RWPE1 (cell line): ENCODE measurements around the gene MACC1.
A peak's percentile ranks its signal among the peaks of the same experiment; 100 is the strongest.

Source experiments
- CTCF ChIA-PET: fragments of 350-600 bp; sonication (Branson Sonifier 250); formaldehyde crosslinking; extraction: SDS; loops from one replicate; lab custom pipeline; 2021; lab: Yijun Ruan, JAX
- POLR2A ChIA-PET: fragments of 400-600 bp; formaldehyde crosslinking; extraction: SDS; loops from one replicate; lab custom pipeline; 2020; ENCODE audit warnings: antibody characterized with exemption; ENCODE audit not compliant: low non-redundant PET; lab: Yijun Ruan, JAX
- DNase-seq: peaks from one replicate; pipeline ENCODE4 v3.0.0; 2012; ENCODE audit warnings: low spot score
- H3K27ac ChIP-seq: fragments of 450-650 bp; 2 replicates; pipeline ENCODE4 v1.5.1; 2017
- CTCF ChIP-seq: fragments of 450-650 bp; conservative IDR thresholded peaks from 2 replicates; pipeline ENCODE4 v1.5.1; 2017; ENCODE audit warnings: low read depth, mild to moderate bottlenecking

Gene MACC1

DNA sequence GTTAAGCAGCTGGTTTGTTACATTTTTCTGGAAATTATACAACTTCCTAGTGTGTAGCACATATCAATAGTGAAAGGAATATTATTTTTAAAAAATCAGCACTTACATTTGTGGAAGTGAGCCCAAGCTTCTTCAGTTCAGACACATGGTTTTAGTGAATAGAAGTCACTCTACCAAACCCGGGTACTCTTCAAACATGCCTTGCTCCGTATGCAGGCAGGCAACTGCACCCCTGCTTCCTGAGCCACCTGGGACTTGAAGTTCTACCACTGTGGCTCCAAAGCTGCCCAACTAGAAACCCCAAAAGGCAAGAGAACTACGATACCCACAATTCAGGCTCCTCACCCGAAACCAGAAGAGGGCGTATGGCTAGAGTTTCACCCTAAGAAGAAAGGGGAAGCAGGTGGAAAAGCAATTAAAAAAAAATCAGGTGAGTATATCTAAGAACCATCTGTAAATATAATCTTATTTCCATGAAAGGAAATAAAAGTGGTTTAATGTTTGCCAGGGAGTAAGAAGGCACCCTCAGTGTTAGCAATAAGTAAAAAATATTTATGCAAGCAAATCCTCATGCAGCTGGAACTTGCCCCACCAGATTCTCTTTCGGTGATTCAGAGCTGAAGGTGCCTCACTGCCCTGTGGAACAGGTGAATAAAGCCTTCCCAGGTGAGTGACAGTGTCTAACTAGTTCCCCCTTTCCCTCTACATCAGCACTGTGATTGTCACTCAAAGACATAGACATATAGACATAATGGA is at the start of gene MACC1:
MACC1 (minus strand) TSS at position 192 of the 756 bp plus-strand sequence. CDS start 55,522 bp downstream, outside the sequence.
- peak; percentile 73 for DNase-seq
- H3K27ac ChIP-seq, result no peak within 1 kb of the TSS
- 0 out of 2 replicates have a peak, but pooled peaks have one; percentile 9 for TF ChIP-seq CTCF
- ChIA-PET POLR2A (no interaction called here), CTCF (interaction anchor here (0.5 to 1.2 kb wide), 4 partner anchors 10 to 18 kb away, joined by 3 to 6 read pairs (median 3); no protein-coding TSS in a partner anchor)

DNA sequence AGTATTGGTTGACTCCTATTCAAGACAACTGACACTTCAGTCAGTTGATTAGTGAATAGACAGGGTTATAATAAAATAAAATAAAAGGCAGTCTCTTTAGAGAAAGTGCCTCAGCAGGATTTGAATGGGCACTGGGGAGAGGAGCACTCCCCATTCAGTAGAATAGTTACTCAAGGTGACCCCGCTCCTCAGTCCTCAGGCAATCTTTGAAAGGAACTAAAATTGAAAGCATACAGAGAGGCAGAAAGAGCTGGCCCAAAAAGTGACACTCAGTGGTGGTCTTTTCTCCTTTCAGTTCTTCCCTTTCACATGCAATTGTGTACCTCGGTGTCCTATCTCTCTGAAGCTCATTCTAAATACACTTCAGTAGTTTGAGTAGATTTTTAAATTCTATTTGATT is 47.4 kb upstream of the MACC1 start:
- DNase-seq, result no peak
- no peak for TF ChIP-seq CTCF
- POLR2A ChIA-PET, result no interaction called here
- H3K27ac ChIP-seq, result no peak overlapping the region
- CTCF ChIA-PET, result no interaction called here

GRCh38 chr7:20260223-20260622 is 43.0 kb upstream of the MACC1 start:
- no peak for TF ChIP-seq CTCF
- no peak for DNase-seq
- CTCF ChIA-PET, result interaction anchor here (0.6 kb wide), 1 partner anchor 29 kb away, joined by 5 read pairs; no protein-coding TSS in a partner anchor
- H3K27ac ChIP-seq, result no peak overlapping the region
- POLR2A ChIA-PET, result no interaction called here

DNA sequence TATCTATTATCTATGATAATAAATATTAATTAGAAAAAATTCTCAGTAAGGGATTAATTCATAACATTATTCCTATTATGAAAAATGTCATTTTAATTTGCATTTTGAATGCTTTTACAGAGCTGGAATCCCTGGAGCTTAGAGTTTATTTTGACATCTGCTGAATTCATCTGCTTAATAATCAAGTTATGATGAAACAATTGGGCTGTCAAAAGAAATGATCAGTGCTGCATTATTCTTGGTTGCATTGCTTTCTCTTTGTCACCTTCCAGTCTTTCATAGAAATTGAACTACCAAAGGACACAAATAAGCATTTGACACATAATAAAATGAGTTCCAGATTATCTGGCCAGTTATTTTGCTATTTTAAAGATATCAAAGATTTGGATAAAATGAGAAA is 40.0 kb upstream of the MACC1 start:
- H3K27ac ChIP-seq, result no peak overlapping the region
- no peak for DNase-seq
- no peak for TF ChIP-seq CTCF
- POLR2A ChIA-PET, result no interaction called here
- CTCF ChIA-PET, result no interaction called here

GRCh38 chr7:20249920-20250319 is 32.7 kb upstream of the MACC1 start:
- no peak for TF ChIP-seq CTCF
- DNase-seq, result no peak
- POLR2A ChIA-PET, result no interaction called here
- H3K27ac ChIP-seq, result no peak overlapping the region
- CTCF ChIA-PET, result no interaction called here

GRCh38 chr7:20249376-20249775 is 32.2 kb upstream of the MACC1 start:
- CTCF ChIA-PET, result no interaction called here
- POLR2A ChIA-PET, result no interaction called here
- TF ChIP-seq CTCF, result no peak
- DNase-seq, result no peak
- H3K27ac ChIP-seq, result no peak overlapping the region
